SW480 (cell line): ENCODE measurements around the gene SLC66A1.

Experiments
- DNase-seq: peaks from one replicate; pipeline ENCODE4 v3.0.0-alpha.2; 2016; ENCODE audit warnings: low spot score

The SLC66A1 gene

DNA sequence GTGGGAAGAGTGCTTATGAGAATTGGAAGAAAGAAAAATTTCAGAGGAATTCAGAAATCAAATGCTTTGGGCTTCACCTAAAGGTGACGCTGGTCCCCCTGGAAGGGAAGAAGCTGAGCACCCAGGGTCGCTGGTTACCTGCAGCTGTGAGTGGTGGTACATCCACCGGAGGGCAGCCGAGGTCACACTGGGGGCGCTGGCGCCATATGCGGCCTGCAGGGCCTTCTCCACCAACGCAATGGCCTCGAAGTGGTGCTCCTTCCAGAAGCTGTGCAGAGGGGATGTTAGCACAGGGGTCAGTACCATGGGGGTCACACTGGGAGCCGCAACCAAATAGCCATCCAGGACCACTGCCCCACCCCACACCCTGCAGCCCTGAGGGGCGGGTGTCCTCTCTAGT is 6.2 kb upstream of the SLC66A1 start:
- no peak for DNase-seq

DNA sequence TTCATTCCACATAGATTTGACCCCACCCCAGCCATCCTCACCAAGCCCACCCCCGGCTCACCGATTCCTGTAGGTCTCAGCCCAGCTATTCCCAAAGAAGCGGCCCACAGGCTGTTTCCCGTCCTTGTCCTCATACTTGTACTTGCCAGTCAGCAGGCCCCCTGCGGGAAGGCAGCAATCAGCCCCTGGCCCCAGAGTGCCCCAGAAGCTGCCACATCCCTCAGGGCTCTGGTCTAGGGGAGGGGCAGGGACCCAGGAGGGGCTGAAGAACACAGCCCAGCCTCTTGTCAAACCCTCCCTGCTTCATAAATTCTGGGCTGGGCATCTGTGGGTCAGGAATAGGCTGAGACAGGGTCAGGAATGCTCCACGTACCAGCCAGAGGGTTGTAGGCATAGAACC is 5.2 kb upstream of the SLC66A1 start:
- no peak for DNase-seq

DNA sequence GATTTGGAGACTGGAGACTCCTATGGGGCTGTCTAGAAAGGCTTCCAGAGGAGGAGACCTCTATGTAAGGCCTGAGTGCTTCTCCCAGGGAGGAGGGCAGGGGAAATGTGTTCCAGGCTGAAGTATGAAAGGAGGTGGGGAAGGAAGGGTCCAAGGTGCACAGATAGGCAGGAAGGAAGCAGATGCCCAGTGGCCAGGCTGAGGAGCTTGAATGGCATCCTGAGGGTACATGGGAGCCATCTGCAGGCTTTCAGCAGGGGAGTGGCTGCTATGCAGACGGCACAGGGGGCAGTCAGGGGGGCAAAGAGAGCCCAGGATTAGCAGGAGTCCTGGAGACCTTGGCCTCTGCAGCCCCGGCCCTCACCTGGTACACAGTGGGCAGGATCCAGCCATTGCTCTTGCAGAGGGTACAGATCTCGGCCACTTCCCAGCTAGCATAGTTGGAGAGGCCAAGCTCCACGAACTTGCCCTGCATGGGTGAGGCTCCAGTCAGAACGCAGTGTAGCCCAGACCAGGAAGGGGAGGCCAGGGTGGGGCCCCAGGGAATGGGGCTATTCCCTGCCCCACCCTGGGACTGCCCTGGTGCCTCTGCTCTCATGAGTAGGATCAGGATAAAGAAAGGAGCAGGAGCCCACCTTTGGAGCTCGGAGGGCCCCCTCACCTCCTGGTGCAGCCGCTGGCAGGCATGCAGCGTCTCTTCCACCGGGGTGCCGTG is 4.2 kb upstream of the SLC66A1 start:
- DNase-seq = no peak

DNA sequence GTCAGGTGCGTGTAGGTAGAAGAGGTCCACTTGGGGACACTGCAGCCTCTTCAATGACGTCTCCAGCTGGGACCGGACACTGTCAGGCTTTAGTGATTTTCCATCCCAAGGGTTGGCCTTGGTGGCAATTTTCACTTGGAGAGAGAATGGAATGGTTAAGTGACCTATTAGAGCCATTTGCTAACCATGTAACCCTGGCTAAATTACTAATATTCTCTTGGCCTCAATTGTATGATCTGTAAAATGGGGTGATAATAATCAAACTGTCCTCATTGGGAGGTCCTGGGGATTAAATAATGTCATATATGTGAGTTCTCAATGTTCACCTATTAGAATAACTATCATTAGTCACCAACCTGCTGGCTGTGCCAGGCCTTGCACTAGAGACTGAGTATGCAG is 3.6 kb upstream of the SLC66A1 start:
- no peak for DNase-seq

DNA sequence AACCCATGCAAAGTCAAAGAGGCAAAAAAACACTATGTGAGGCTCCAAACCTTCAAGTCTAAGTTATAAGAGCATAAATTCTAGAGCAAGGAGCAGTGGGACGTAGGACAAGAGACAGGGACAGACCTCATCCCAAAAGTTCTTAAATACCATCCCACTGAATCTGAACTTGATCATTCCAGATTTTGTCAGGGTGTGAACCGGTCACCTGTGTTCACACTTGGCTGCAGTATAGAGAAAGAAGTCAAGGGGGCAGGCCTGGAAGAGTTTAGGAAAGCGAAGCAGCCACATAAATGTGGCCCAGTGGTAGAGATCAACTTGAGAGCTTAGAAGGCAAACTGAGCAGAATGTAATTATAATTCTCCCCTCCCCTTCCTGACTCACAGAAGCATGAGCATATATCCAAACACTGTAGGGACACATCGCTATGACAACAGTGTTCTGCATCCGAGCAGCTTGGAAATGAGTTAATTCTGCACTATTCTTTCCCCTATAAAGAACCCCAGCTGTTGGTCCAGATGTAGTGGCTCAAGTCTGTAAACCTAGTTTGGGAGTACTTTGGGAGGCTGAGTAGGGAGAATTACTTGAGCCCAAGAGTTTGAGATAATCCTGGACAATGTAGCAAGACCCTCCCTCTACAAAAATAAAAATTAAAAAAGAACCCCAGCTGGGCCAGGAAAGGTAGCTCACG is 2.9 kb upstream of the SLC66A1 start:
- DNase-seq = no peak

DNA sequence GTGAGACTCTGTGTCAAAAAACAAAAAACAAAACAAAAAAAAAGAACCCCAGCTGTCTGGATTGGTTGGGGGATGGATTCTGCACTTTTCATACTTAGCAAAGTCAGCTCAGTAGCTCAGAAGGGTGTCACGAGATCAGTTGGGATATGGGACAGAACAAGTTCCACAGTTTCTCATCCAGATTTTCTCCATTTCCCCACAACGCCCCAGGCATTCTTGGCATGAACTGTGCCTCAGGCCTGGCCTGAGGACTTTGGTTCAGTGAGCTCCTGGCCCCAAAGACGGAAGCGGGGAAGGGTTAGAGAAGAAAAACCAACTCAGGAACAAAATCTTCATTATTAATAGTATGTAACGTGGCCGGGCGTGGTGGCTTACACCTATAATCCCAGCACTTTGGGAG is 2.1 kb upstream of the SLC66A1 start:
- no peak for DNase-seq

DNA sequence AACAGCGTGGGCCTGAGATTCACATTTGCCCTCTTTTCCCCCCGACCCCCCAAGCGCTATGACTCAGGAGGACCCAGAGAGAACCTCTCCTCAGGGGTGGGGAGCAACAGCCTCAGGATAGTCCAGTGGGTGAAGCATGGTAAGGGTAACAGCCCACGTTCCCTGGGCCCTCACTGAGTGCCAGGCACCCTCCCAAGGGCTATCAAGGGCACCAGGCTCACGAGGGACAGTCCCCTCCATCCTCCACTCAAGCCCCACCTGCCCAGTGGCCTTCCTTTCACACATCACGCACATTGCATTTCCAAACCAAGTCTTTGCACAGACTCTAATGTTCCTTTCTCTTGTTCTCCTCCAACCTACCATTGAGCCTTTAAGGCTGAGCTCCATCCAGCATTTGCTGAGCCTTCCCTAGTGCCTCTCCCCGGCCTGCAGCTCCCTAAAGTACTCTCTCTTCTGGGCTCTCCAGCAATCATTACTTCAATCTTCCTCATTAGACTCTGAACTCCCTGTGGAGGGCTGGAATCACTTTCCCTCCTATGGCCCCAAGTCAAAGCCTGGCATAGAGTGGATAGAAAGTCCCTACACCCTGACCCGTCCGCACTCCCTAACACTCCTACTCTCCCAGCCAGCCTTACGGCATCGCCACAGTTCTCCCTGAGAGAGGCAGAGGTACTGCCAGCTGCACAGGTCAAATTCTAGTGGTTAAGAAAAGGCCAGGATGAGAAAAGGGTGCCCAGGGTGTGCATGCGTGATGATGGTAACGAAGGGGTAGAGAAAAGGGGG is 1.2 kb upstream of the SLC66A1 start:
- no peak for DNase-seq

DNA sequence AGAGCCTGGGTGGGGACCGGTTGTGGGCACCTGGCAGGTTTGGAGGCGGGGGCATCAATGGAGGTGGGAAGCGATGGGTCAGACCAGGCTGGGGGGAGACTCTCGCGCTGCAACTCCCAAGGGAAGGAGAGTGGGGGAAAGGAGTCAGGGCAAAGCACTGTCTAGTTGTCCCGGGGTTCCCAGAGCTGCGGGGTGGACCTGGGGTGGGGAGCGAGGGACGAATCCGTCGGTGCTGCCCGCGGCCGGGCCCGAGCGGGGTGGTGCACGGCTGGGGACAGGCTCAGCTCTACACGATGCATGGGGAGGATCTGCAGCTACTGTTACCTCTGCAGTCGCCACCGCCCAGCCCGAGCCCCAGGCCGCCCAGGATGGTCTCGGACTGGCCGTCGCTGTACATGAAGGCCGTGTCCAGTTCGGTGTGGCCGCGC is 609 bp upstream of the SLC66A1 start:
- peak; percentile 61 for DNase-seq

DNA sequence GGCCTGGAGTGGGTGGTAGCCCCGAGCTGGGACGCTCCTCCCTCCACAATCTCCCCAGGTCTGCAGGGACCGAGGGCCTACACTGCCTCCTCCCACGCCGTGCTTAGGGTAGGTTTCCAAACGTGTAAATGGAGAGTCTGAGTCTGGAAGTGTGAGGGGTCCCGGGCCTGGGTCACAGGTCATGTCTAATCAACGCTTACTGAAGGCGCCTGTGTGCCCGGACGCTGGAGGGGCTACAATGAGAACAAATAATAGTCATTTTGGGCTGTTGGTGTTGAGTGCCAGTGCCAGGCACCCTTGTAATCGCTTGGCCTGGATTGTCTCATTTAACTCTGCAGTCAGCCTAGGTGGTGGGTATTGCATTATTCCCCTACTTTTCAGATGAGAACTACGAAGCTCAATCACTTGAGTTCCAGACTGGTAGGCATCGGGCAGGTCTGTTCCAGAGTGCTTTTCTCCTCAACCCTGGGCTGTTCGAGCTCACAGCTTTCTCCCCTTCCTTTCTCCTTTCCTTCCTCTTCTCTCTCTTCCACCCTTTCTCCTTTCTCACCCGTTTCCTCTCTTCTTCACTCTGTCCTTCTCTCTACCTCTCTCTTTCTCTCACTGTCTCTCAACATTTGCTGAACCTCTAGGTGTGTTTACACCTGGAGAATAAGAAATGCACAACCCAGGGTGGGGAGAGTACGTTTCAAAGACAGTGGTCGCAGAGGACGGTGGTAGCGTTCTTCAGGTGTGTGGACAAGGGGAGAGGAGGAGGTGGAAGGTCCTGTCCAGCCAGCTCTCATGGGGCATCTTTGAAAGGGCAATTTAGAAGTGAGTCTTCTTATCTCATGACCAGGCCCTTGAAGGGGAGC is 883 bp downstream of the SLC66A1 start:
- no peak for DNase-seq

DNA sequence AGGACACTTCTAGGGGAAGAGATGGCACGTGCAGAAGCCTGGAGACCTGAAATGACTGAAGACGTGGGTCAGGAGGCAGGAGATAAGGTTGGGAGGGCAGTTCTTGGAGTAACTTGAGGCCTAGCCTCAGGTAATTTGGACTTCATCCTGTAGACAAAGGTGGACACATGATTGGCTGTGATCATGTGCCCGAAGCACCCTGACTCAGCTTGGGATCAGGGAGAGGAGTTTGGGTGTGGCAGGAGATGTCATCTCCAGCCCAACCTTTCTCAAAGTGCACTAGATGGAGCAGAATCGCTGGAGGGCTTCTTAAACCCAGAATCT is 1.5 kb downstream of the SLC66A1 start:
- no peak for DNase-seq

DNA sequence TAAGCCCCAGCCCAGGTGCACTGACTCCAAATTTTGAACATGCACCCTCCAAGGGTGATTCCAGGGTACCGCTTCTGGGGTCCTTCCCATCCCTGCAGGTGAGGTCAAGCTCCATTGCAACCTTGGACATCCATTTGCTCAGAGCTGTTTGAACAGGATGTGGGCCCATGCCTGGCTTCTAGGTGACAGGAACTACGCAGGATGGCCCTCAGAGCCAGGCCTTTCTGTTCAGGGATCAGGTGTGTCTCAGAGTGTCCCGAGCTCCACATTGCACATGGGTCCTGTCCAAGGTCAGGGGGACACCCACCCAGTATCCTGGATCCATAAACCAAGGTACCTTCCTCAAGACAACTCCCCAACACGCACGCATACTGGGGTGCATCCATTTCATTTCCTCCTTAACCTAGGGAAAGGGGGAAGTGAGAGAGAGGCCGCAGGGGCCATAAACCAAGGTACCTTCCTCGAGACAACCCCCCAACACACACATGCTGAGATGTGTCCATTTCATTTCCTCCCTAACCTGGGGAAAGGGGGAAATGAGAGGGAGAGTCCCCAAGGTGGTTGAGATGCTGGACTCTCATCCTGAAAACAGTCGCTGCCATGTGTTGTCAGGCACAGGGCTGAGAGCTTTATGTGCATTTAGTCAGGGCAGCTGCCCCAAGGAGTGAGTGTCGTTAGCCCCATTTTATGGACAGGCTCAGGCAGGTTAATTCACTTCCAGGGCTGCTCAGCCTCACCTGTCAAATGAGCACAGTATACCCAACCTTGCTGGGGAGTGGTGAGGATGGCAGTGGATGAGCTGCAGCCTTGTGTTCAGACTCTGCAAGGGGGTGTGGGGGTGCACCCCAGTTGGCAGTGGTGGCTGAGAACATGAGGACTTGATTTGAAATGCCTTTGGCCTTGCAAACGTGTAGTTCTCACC is 2.1 kb downstream of the SLC66A1 start:
- DNase-seq = no peak

DNA sequence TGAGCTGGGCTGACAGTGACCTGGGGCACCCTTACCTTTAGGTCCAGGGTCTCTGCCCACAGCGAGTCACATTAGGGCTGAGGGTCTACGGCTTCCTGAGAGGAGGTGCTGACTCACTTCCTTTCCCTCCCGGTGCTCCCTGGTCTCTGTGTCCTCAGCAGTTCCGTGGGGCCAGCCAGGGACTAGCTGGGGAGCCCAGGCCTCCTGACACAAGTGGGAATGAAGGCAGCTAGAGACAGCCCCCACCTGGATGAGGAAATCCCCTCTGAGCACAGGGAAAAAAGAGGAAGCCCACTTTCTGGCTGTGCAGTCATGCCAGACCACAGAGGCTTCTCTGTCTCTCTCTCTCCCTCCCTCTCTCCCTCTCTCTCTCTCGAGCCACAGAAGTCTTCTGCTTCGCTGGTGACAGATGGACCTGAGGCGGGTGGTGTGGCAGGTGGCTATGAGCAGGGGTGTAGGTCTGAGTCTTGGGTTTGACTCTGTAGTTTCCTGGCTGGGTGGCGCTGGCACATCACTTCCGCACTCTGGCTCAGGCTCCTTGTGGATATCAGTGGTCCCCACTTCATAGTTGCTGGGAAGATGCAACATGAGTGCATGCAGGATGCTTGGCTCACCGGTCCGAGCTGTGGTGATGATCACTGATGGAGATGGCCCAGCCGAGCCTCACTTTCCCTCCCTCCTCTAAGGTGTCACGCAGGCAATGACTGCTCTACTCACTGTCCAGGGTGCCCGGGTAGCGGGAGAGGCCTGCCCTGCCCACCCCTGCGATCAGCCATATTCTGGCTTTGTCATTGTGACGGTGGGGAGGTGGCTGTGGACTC is 3.5 kb downstream of the SLC66A1 start:
- peak; percentile 32 for DNase-seq

DNA sequence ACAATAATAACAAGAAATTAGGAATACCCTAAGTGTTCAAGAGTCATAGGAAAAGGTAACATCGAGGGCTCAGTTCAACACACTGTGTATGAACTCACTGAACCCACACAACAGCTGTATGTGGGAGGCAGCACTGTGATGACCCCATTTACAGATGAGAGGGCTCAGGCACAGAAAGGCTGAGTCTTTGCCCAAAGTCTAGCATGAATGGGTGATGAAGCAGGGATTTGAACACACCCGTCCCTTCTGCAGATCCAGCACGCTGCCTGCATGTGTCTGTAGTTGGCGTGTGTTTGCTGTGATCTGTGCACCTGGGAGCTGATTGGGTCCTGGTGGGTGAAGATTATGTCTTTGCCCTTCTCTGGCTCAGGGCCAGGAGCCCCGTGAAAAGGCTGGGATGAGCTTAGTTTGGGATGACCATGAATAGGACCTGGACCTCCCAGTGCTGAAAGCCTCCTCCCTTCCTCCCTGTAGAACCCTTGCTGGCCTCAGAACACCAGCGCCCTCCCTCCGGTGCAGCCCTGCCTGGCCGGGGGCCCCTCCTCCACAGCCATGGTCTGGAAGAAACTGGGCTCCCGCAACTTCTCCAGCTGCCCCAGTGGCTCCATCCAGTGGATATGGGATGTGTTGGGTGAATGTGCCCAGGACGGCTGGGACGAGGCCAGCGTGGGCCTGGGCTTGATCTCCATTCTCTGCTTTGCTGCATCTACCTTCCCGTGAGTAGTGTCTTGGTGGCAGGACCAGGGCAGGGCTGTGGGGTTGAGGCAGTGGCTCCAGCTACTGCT is 5.2 kb downstream of the SLC66A1 start:
- no peak for DNase-seq

DNA sequence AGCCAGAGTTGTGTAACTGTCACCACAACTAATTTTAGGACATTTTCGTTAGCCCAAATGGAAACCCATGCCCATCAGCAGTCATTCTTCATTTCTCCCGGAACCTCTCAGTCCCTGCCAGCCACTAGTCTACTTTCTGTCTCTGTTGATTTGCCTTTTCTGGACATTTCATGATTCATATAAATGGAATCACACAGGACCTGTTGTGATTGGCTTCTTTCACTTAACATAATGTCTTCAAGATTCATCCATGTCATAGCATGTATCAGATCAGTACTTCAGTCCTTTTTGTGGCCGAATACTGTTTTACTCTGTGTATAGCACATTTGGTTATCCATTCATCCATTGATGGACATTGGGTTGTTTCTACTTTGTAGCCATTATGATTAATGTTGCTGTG is 7.1 kb downstream of the SLC66A1 start:
- no peak for DNase-seq

DNA sequence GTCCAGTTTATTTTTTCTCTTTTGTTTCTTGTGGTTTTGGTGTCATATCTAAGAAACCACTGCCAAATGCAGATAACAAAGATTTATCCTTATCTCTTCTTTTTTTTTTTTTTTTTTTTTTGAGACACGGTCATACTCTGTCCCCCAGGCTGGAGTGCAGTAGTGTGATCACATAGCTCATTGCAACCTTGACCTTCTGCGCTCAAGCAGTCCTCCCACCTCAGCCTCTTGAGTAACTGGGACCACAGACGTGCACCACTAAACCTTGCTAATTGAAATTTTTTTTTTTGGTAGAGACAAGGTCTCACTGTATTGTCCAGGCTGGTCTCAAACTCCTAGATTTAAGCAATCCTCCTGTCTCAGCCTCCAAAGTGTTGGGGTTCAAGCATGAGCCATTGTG is 8.9 kb downstream of the SLC66A1 start:
- DNase-seq = no peak

DNA sequence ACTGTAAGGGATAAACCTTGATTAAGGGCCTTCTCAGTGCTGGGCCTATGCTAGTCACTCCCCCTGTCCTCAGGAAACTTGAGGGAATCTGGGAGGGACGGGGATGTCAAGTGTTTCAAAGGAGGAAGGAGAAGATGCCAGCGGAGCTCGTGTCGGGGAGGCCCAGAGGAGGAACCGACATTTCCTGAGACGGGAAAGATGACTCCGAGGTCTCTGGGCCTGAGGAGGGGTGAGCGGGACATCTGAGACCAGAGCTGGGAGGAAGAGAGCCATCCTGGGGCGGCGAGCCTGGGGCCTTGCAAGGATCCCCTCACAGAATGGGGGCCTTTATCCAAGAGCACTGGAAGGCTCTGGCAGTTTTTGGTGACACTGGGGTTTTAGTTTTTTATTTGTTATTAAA is 10.4 kb downstream of the SLC66A1 start:
- DNase-seq = no peak

DNA sequence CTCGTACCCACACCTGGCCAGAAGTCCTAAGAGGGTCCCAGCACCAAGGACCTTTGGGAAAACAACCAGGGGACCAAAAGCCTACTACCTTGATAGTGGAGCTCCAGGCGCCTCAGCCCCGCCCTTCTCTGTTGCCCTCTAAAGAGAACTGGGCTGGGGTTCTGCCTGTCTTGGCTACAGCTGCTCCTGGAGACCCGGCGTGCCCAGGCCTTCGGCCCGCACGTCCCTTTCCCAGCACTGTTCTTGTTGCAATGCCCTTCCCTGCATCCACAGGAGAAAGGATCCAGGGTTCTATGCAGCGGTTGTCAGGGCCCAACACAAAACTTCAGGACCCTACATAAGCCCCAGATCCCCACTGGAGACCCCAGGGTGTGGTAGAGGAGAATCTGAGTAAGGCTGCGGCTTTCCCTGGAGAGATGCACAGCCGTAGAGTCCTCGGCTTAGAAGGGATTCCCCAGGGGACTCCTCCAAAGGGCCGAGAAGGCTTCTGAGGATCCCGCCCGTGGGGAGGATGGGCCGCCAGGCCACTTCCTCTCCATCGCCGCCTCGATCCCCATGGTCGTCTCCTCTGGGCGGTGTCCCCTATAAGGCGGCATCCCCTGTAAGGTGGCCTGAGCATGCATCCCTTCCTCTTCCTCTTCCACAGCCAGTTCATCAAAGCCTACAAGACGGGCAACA is 12.0 kb downstream of the SLC66A1 start:
- DNase-seq = no peak

DNA sequence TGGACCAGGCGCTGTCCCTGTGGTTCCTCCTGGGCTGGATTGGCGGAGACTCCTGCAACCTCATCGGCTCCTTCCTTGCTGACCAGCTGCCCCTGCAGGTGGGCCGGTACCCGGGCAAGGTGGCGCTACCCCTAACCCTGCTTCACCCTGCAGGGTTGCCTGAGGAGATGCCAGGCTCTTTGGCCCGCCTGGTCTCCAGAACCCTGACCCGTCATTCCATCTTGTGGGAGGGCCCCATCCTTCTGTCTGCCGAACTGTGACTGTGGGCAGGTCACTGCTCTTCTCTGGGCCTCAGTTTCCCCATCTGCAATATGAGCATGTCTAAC is 12.5 kb downstream of the SLC66A1 start:
- no peak for DNase-seq

DNA sequence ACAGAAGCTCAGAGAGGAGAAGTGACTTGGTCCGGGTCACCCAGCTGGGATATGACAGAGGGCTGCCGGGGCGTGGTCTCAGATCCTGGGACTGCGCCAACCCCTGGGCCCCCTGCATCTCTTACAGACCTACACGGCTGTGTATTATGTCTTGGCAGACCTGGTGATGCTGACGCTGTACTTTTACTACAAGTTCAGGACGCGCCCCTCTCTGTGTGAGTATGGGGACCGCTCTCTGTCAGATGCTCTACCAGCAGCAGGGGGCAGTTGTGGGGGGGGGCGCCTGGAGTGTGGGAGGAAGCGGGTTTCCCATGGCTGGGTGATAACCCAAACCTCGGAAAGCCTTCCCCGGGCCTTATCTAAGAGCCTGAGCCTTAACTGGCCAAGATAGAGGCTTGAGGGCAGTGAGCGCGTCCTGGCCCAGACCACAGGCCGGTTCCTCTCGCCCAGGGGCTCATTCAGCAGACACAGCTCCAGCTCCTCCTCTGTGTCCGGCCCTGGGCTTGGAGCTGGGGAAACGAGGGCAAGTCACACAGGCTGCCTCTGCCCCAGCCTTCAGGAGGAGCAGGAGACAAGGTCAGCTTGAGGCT is 13.3 kb downstream of the SLC66A1 start:
- DNase-seq = no peak
